HG03039 (cell line): ENCODE results near the gene DNASE1L3.

Experiments
- ATAC-seq: cut with Tn5 transposase; IDR thresholded peaks from one replicate; pipeline ENCODE4 v1.9.1; 2021; ENCODE audit warnings: mild to moderate bottlenecking, moderate library complexity; ENCODE audit not compliant: unreplicated experiment

DNASE1L3 gene

DNA sequence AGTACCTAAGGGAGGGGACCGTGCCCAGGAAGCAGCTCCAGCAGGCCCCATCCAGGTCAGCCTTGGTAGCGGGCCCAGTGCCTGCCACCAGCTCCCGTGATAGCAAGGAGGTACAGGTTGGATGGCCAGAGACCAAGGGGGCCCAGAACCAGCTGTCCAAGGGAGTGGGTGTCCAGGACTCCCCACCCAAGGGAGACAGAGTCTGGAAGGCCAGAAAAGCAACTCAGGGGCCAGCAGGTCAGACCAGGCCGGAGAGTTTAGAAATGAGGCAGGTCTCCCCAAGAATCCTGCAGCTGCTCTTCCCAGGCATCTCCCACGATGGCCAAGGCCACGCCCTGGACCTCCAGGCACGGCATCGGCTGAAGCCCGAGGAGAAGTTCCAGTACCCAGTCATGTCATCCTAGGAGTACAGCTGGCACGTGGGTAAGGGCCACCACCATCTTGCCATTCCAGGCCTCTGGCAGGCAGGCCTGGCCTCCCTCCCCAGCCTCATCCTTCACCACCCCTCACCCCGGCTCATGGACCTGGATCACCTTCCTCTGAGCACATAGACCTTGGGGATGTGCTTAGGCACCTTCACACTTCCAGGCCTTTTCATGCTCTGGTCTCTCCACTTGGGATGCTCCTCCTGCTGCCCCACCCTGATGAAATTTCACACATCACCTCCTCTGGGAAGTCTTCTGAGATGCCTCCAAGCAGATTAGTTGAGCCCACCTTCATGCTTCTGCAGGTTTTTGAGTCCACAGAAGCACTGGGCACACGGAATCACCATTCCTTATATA, 30.5 kb downstream of the DNASE1L3 start:
- ATAC-seq, result no peak

DNA sequence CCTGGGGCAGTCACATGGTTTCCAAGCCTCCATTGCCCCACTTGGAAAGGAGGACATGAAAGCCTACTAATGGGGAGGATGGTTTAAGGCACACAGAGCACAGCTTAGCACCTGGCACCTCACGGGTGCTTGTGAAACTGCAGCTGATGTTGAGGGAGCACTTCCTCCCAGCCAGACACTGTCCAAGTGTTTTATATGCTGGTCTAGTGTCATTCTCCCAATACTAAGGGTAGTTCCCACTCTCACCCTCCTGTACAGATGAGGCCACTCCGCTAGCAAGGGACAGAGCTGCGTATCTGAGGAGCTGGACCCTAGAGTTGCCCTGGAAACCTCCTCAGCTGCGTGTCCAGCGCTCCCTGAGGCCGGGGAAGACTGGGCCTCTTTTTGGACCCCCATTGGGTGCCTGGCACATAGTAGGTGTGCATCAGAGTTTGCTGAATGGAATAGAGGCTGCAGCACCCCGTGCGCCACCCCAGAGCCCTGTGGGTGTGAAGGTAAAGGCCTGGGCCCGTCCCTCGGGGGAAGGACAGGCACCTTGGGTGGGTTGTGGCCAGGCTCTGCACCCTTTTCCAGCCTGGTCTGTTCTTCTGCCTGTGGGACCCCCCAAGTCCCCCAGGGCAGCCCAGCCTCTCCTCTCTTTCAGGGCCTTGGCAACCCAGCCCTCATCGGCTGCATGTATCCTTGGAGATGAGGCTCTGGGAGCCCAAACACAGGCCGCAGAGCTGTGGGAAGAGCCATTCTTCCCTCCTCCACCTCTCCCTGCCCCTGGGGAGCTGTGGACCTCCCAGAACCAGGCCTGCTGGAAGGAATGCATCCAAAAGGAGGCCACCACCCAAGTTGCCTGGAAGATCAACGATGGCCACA, 31.3 kb downstream of the DNASE1L3 start:
- ATAC-seq, result no peak

DNA sequence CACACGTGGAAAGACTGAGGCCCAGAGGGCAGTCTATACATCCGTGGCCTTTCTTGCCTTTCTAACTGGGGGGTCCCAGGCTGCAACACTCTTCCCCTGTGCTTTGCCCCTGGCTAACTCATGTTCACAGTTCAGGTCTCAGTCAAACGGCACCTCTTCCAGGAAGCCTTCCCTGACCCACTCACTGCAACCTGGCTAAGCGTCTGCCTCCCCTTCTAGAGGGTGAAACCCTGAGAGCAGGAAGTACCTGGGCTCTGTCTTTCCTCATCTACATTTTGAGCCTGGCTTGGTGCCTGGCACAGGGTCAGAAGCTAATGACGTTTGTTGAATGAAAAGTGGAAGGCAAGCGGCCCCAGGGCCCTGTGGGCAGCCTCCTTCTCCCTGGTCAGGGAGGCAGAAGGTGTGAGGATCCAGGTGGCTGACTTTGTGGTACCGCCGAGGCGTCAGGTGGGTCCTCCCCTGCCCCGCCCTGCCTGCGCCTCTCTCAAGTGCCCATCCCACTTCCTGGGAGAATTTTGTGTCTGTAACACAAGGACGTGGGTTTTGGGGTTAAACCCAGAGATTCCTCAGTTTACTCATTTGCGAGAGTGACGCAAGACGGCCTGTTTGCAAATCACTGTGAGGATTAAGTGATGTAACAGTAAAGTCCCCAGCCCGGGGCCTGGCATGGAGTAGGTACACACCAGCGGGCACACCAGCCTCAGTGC, 32.1 kb downstream of the DNASE1L3 start:
- ATAC-seq, result no peak

DNA sequence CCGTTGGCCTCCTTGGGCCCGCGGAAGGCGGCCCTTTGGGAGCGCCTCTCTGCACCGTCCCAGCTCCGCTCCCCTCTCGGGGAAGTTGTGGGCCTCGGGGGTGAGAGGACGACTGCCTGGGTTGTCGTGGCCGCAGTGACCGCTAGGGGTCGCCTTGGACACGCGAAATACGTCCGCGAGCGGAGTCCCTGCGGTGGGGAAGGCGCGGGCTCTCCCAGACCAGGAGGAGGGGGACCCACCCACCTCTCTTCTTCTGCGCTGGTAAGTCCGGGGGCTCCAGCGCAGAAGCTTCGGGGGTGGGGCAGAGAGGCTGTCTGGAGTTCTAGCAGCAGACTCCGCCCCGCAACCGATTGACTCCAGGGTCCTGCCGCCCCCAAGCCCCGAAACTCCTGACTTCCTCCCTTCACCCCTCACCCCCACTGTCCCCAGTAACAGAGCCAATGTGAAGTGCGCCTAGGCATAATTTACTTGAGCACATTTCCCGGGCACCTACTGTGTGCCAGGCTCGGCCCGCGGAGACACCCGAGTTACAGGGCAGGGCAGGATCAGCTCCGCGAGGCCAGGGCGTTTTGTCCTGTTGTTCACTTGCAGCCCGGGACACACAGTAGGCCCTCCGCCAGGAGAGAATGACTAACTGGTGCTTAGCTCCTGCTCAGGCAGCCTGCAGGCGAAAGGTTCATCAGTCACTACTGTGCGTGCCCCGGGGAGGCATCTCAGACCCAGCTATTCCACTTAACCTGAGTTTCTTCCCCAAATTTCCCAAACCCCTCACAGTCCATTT, 32.8 kb downstream of the DNASE1L3 start:
- peak; percentile 67 for ATAC-seq

DNA sequence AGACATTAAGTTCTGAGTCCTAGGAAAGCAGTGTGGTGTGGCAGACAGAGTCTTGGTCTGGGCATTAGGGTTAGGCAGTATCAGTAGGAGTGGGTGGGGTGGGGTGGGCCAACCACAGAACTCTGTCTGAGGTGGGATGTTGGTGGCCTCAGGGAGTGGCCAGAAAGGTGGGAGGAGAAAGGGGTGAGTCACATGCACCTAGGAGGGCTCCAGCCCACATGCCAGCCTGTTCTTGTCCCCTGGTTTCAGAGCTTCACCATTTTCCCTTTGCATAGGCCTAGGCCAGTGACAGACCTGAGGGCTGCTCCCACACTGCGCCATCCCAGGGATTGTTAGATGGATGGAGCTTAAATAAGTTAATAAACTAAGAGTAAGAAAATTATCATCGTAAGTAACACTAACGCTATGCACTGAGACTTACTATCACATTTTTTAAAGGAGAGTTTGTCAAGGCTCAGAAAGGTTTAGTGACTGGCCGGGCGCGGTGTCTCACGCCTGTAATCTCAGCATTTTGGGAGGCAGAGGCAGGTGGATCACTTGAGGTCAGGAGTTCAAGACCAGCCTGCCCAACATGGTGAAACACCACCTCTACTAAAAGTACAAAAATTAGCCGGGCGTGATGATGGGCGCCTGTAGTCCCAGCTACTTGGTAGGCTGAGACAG, 33.8 kb downstream of the DNASE1L3 start:
- ATAC-seq, result no peak

DNA sequence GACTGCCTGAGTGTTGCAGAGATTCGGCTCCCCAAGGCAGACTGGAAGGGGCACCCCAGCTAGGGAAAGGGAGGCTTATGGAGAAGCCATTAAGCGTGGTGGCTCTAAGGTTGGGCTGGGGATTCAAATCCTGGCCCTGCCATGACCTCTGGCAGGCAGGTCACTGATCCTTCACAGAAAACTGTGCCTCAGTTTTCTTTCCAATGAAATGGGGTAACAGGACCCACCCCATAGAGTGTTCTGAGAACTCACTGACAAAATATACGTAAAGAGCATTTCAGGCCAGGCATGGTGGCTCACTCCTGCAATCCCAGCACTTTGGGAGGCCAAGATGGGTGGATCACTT, 34.6 kb downstream of the DNASE1L3 start:
- no peak for ATAC-seq

DNA sequence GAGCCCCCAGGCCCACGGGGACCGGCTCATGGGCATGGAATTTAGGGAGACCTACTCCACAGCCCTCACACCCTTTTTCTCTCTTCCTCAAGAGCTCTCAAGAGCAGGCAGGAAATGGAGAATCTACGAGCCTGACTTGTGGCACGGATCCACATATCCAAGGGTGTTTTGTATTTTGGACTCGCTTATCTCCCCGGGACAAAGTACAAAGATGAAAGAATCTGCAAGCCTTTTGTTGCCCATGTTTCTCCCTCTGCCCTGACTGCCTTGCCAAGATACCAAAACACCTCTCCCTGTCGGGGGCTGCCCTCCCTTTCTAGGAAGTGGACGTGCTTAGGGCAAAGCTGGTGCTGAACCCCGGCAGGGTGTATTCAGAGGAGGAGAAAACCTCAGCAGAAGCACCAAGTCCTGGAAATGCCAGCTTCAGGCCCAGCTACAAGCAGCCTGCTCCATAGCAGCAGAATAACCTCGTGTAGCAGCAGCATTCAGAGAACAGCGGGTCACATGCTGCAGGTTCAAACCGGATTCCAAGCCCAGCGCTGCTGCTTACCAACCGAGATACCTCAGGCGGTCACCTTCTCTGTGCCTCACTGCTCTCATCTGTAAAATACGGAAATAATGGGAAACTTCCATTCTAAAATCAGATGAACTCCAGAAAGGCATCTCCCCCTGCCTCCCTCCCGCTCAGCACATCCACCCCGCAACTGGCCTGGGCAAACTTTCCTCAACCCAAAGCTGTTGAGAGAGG, 35.2 kb downstream of the DNASE1L3 start:
- ATAC-seq, result no peak

DNA sequence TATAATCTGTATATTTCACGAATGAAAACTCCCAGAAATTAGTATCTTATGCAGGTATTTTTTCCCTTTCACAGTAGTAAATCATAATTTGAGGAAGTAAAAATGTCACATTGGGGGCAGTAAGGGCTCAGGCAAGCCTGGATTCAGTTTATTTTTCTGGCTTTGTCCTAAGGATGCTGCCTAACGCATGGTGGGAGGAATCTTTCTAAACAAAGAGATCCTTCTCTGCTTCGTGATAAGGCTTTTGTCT, 35.7 kb downstream of the DNASE1L3 start:
- ATAC-seq, result no peak

DNA sequence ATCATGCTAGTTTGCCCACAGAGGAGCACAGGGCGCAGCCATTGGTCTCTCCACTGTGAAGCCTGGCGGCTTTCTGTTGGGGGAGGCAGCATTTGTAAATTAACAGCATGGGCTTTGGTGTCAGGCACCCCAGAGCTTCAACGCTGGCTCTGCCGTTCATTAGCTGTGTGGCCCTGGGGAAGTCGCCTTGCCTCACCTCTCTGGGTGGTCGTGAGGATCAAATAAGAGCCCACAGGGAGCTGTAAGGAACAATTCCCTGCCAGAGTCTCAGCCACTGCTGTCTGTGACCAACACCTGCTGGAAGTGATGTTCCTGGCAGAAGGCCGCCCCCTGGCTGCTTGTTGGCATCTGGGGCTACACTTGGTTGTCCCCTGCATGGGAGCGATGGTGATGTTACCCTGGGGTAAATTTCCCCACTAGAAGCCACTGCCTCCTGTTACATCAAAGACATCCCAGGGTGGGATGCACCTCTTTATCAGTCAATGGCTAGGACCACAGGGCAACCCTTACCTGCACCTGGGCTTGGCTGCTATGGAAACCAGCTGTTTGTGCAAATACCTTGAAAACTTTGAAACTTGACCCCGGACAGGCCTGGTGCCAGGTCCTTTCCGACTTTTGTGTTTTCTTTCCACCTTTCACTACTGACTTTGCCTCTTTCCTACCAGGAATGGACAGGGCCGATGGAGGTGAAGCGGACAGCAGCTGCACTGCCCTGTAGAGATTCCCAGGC, 36.9 kb downstream of the DNASE1L3 start:
- no peak for ATAC-seq

DNA sequence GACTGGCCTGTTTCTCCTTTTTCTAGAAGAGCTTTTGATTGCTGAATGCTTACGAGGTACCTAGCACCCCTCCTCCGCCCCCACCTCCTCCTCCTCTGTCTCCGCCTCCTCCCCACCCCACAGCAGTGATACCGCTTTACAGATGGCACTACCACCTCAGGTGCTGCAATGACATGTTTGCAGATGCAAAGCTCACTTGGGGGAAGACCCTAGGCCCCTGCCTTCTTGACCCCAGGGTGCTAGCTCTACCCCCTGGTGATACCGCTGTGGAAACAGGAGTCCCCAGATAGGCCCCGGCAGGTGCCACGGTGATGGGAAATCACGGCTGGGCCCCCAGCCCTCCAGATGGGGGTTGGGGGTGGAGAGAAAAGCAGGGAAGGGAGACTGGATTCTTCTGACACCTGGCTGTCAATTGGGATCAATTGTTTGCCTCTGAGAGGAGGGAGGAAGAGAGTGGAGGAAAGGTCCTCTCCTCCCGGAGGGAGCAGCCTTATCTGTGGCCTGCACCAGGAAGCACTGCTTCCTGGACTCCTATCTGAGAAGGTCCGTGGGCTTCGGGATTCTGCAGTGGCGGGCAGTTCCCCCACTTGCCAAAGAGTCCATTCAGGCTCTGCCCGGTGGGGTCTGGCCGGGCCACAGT, 37.6 kb downstream of the DNASE1L3 start:
- ATAC-seq, result no peak

DNA sequence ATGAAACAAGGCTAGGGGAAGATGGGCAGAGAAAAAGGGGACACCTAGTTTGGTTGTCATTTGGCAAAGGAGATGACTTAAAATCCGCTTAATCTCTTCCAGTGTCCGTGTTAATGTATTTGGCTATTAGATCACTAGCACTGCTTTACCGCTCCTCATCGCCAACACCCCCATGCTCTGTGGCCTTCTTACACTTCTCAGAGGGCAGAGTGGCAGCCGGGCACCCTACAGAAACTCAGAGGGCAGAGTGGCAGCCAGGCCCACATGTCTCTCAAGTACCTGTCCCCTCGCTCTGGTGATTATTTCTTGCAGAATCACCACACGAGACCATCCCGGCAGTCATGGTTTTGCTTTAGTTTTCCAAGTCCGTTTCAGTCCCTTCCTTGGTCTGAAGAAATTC, 39.6 kb downstream of the DNASE1L3 start:
- no peak for ATAC-seq

DNA sequence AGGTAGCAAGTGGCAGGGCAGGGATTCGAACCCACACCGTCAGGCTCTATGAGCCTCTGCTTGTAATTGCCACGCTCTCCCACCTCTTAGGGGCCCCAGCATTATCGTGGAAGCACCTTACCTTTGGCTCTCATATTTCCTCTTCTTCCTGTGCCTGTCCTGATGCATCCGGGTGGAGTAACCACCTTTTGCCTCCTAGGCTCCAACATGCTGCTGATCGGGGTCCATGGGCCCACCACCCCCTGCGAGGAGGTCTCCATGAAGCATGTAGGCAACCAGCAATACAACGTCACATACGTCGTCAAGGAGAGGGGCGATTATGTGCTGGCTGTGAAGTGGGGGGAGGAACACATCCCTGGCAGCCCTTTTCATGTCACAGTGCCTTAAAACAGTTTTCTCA, 40.4 kb downstream of the DNASE1L3 start:
- ATAC-seq, result no peak

DNA sequence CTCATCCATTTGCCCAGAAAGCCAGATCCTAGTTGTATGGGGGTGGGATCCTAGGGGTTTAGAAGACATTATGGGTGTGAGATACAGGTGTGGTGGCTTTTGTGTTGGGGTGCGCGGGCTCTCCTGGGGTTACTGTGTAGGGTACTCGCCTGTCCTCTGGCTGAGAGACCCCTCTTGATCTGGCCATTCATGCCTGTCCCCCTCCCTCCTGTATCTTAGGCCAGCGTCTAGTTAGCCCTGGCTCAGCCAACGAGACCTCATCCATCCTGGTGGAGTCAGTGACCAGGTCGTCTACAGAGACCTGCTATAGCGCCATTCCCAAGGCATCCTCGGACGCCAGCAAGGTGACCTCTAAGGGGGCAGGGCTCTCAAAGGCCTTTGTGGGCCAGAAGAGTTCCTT, 41.4 kb downstream of the DNASE1L3 start:
- no peak for ATAC-seq

DNA sequence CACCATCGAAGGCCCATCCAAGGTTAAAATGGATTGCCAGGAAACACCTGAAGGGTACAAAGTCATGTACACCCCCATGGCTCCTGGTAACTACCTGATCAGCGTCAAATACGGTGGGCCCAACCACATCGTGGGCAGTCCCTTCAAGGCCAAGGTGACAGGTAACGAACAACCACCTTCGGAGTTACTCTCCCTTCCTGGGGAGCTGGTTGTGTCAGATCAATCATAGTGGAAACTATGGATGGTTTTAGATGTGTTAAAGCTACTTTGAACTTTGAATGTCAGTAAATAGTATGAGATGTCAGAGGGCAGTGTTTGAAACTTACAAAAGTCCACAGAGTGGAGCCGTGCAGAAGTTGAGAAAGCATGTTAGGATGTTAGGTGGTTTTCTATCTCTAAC, 42.3 kb downstream of the DNASE1L3 start:
- ATAC-seq, result no peak

DNA sequence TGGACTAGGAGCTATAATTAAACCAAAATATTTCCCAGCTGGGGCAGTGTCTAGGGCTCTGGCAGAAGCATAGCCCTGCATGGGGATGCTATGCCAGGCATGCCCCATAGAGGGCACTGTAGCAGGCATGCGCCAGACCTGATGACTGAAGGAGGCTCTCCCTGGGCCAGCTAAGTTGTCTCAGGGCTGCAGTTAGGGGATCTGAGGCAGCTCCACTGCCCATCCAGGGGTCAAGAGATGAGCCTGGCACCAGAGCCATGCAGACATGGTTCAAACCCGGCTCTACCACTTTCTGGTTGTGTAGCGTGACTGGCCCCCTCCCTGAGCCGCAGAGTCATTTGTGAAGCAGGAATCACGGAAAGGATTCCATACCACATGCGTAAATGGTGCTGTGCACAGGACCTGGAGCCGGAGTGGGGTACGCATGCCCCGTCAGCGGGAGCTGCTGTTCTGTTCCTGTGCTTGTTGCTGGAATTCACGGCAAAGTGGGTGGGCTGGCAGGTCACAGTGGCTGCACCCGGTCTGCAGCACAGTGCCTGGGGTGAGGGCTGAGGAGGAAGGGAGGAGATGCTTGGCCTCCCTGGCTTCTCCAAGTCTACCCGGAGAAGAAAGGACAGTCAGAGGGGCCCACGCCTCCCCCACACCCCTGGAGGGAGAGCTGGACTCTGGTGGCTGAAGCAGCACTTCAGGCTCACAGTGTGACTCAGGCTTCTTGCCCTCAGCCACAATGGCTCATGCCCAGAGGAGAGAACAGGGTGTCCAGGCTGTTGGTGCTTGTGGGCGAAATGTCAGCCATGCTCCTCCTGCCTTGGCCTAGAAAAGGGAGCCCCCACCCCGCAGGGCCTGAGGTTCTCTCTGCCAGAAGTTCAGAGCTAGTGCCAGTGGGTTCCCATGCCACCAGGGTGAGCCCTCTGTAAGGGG, 43.1 kb downstream of the DNASE1L3 start:
- ATAC-seq, result no peak

DNA sequence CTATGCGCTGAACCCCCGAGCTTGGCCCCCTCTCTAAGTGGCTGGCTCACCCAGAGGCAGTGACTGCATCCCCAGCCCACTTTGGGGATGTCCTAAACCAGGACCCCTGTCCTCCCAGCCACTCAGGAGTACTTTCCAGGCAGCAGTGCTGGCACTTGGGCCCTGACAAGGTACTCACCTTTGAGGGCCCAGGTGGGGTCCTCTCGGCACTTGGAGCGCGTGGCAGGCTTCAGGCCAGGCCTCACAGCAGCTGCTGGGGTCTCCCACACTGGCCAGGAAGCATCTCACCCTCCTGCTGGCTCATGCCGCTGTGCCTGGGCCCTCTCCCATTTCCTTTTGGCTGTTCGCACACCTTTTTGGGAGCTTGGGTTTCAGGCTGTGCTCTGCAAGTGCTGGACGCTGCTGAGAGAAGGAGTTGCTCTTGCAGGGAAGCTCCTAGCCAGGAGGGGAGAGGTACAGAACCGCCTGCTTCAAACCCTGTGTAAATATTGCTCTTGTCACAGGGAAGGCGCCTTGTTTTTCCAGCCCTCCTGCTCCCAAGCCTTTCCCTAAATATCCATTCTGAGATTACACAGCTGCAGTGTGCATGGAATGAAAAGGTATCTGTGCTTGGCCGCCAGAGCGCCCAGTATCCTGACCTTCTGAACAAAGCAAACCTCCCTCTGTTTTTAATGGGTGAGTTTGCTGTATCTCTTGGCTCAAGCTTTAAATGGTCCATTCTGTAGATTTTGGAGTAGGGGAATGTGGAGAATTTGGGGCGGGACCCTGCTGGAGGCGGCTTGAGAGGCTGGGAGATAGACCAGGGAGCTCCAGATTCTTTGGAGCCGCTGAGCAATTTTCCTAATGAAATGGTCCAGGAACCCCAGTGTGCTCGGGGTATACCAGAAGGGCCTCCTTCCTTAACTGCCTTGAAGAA, 45.6 kb downstream of the DNASE1L3 start:
- ATAC-seq, result no peak
